HepG2 (cell line): Measurements from ENCODE around the gene MCOLN1. TPM values are rescaled to one million over a fixed set of nuclear protein-coding genes. Genes with fewer than 3 reads are reported as not detected.

Source experiments
- ATAC-seq: fragments of 200-7000 bp; cut with Tn5 transposase; 3 replicates; pipeline ENCODE4 v1.9.1; 2020; ENCODE audit warnings: mild to moderate bottlenecking, moderate library complexity
- BruUV-seq: library from RNA; stranded (reverse); fragments of 400-500 nt; replicated peaks from 2 replicates; lab custom pipeline; 2021; lab: Mats Ljungman, UMichigan
- CTCF ChIA-PET: fragments of 300-600 bp; formaldehyde crosslinking; extraction: SDS; loops from one replicate; lab custom pipeline; 2021; ENCODE audit warnings: low total read pairs, inconsistent platforms, low intra/inter-chr PET ratio; lab: Yijun Ruan, JAX
- POLR2A ChIA-PET: fragments of 350-600 bp; sonication (Branson Sonifier 250); formaldehyde crosslinking; loops from one replicate; lab custom pipeline; 2020; ENCODE audit warnings: antibody characterized with exemption, inconsistent platforms; lab: Yijun Ruan, JAX
- DNase-seq: peaks from one replicate; pipeline ENCODE4 v3.0.0-alpha.2; 2015; ENCODE audit warnings: low spot score
- FAIRE-seq: peaks from 3 replicates; lab custom pipeline; 2011; peaks lifted over from hg19 to GRCh38; lab: Jason Lieb, UNC
- H2AFZ ChIP-seq: one replicate; pipeline ENCODE4 v1.6.1; 2011; ENCODE audit warnings: low read length, inconsistent platforms
- H3K27ac ChIP-seq: fragments of 300-600 bp; 3 replicates; pipeline ENCODE4 v1.8.0; 2011; ENCODE audit warnings: mixed run types, mild to moderate bottlenecking, mixed read lengths, low read length, inconsistent platforms; ENCODE audit not compliant: insufficient read depth; ENCODE audit errors: extremely low read length
- H3K27me3 ChIP-seq, 2 experiments: fragments of 200-600 bp in 1 of 2; 2 replicates in 1 of 2; 3 replicates in 1 of 2; pipeline versions ENCODE4 v1.6.0 to v1.8.0; 2011; ENCODE audit warnings: low read length in 2 of 2, mild to moderate bottlenecking in 2 of 2, moderate library complexity in 2 of 2, inconsistent platforms in 1 of 2; ENCODE audit not compliant: insufficient read depth in 2 of 2, control insufficient read depth in 1 of 2
- H3K36me3 ChIP-seq, 2 experiments: fragments of 200-600 bp in 1 of 2; replicated peaks in 1 of 2; 2 replicates in 1 of 2; 3 replicates in 1 of 2; pipeline versions ENCODE4 v1.5.1 to v1.8.0; 2011; ENCODE audit warnings: low read length in 2 of 2, inconsistent platforms in 1 of 2; ENCODE audit not compliant: insufficient read depth in 2 of 2, control insufficient read depth in 1 of 2
- H3K4me1 ChIP-seq: 2 replicates; pipeline ENCODE4 v1.5.1; 2012; ENCODE audit warnings: low read length, inconsistent platforms; ENCODE audit not compliant: insufficient read depth
- H3K4me2 ChIP-seq: 2 replicates; pipeline ENCODE4 v1.6.0; 2011; ENCODE audit warnings: low read depth, low read length, inconsistent platforms
- H3K4me3 ChIP-seq, 3 experiments: fragments of 200-600 bp in 1 of 3; sonication (generic), shearing (Covaris generic) in 1 of 3; replicated peaks in 1 of 3; 2 replicates each; pipeline ENCODE4 v1.5.1; 2011 to 2016; ENCODE audit warnings: low read length in 3 of 3, inconsistent platforms in 2 of 3, low read depth in 2 of 3, mild to moderate bottlenecking in 2 of 3, control low read depth in 1 of 3, mixed read lengths in 1 of 3; ENCODE audit not compliant: insufficient read depth in 1 of 3
- H3K79me2 ChIP-seq: one replicate; pipeline ENCODE4 v1.6.1; 2011; ENCODE audit warnings: low read length, inconsistent platforms; ENCODE audit not compliant: insufficient read depth
- H3K9ac ChIP-seq: 2 replicates; pipeline ENCODE4 v1.6.0; 2011; ENCODE audit warnings: mild to moderate bottlenecking, low read depth, low read length, inconsistent platforms; ENCODE audit not compliant: insufficient read depth
- H3K9me3 ChIP-seq: 2 replicates; pipeline ENCODE4 v1.5.1; 2012; ENCODE audit warnings: mild to moderate bottlenecking, low read length
- H4K20me1 ChIP-seq: 2 replicates; pipeline ENCODE4 v1.6.0; 2011; ENCODE audit warnings: inconsistent platforms, mild to moderate bottlenecking, low read length, moderate library complexity; ENCODE audit not compliant: insufficient read depth
- BCLAF1 ChIP-seq: fragments of 450-650 bp; IDR thresholded peaks from 2 replicates; pipeline ENCODE4 v1.6.1; 2017; ENCODE audit warnings: mild to moderate bottlenecking
- CREB1 ChIP-seq, 2 experiments: fragments of 450-650 bp in 1 of 2; IDR thresholded peaks; 2 replicates each; pipeline ENCODE4 v1.6.1; 2016 to 2017; ENCODE audit warnings: control low read depth in 1 of 2, mild to moderate bottlenecking in 1 of 2, missing compliant biosample characterization in 1 of 2, missing genetic modification characterization in 1 of 2
- EEA1 ChIP-seq: sonication (generic); formaldehyde crosslinking; IDR thresholded peaks from 2 replicates; pipeline ENCODE4 v1.5.1; 2020; ENCODE audit warnings: mild to moderate bottlenecking, missing genetic modification reagents, borderline replicate concordance
- JUNB ChIP-seq: sonication (generic); formaldehyde crosslinking; IDR thresholded peaks from 2 replicates; pipeline ENCODE4 v1.8.0; 2022; ENCODE audit warnings: missing genetic modification reagents, mild to moderate bottlenecking, borderline replicate concordance
- MAF1 ChIP-seq: sonication (generic); formaldehyde crosslinking; IDR thresholded peaks from 2 replicates; pipeline ENCODE4 v1.5.0; 2020; ENCODE audit warnings: missing genetic modification reagents, borderline replicate concordance
- NR2F1 ChIP-seq, 2 experiments: fragments of 450-650 bp in 1 of 2; formaldehyde crosslinking in 1 of 2; IDR thresholded peaks; 2 replicates each; pipeline versions ENCODE4 v1.5.0 to v1.6.1; 2016 to 2020; ENCODE audit warnings: mild to moderate bottlenecking in 1 of 2, missing compliant biosample characterization in 1 of 2, missing genetic modification reagents in 1 of 2, moderate library complexity in 1 of 2
- TGIF2 ChIP-seq: IDR thresholded peaks from 2 replicates; pipeline ENCODE4 v1.6.1; 2016; ENCODE audit warnings: control low read depth, missing compliant biosample characterization
- ZFYVE20 ChIP-seq: sonication (generic); formaldehyde crosslinking; IDR thresholded peaks from 2 replicates; pipeline ENCODE4 v1.8.0; 2023; ENCODE audit warnings: low read depth, mild to moderate bottlenecking, moderate library complexity, missing genetic modification reagents, borderline replicate concordance
- ZNF639 ChIP-seq: conservative IDR thresholded peaks from 2 replicates; pipeline ENCODE4 v1.6.1; 2018; ENCODE audit warnings: missing genetic modification reagents
- ZNF780A ChIP-seq: sonication (generic); formaldehyde crosslinking; IDR thresholded peaks from 2 replicates; pipeline ENCODE4 v1.8.0; 2022; ENCODE audit warnings: mild to moderate bottlenecking, missing genetic modification reagents, moderate library complexity
- ZNF83 ChIP-seq: sonication (generic); formaldehyde crosslinking; IDR thresholded peaks from 2 replicates; pipeline ENCODE4 v1.4.0; 2020; ENCODE audit warnings: missing genetic modification reagents, mild to moderate bottlenecking, borderline replicate concordance
- ZSCAN21 ChIP-seq: sonication (generic); formaldehyde crosslinking; IDR thresholded peaks from 2 replicates; pipeline ENCODE4 v1.8.0; 2022; ENCODE audit warnings: mild to moderate bottlenecking, missing genetic modification reagents, moderate library complexity, borderline replicate concordance
- WGBS: methylation state at CpG from one replicate; pipeline ENCODE4 v1.1.6; 2017; ENCODE audit warnings: low lambda C conversion rate; 5-methylcytosine and 5-hydroxymethylcytosine counted together
- in situ Hi-C: cut with HindIII; loops from 2 replicates; pipeline ENCODE4 v1.10.0; 2017; ENCODE audit warnings: low pct_unique_long_range_greater_than_20kb; ENCODE audit not compliant: extremely low pct_ligation_motif_present
- intact Hi-C: fragments of 100-400 bp; cut with micrococcal nuclease; formaldehyde crosslinking; loops from one replicate; pipeline ENCODE4 v1.10.0; 2022; ENCODE audit not compliant: unreplicated experiment
- polyA plus RNA-seq, 8 experiments: library from polyadenylated mRNA; depleted of rRNA in 3 of 8; stranded (reverse) in 7 of 8; unstranded in 1 of 8; fragments of >200 nt; fragmentation: Illumina TruSeq in 4 of 8; extraction: Trizol in 4 of 8; gene quantifications; 2 replicates each; pipeline versions ENCODE4 v1.2.1 to v1.2.3, GENCODE V29; 2011 to 2016; ENCODE audit warnings: low read depth in 4 of 8, missing spikeins in 1 of 8, mixed read lengths in 1 of 8; ENCODE audit not compliant: insufficient read depth in 1 of 8
- total RNA-seq, 5 experiments: library from RNA; depleted of rRNA; stranded (reverse); fragments of >200 nt; fragmentation: Illumina TruSeq; extraction: Trizol; gene quantifications; 2 replicates each; pipeline ENCODE4 v1.2.3, GENCODE V29; 2016; ENCODE audit warnings: low read depth in 1 of 5
- TF ChIP-seq, protein P1 (sequence below), 2 experiments: fragments of 450-650 bp in 1 of 2; sonication (generic) in 1 of 2; formaldehyde crosslinking; IDR thresholded peaks; 2 replicates each; pipeline versions ENCODE4 v1.5.0 to v1.8.0; 2020 to 2022; ENCODE audit warnings: mild to moderate bottlenecking in 1 of 2, missing genetic modification reagents in 1 of 2

Gene MCOLN1
- total and polyA plus RNA-seq, 2 of the 13 experiments (the other 11 are each of a cell fraction or from before 2014, with no cell fraction given) = 3.4 to 15.7 TPM

DNA sequence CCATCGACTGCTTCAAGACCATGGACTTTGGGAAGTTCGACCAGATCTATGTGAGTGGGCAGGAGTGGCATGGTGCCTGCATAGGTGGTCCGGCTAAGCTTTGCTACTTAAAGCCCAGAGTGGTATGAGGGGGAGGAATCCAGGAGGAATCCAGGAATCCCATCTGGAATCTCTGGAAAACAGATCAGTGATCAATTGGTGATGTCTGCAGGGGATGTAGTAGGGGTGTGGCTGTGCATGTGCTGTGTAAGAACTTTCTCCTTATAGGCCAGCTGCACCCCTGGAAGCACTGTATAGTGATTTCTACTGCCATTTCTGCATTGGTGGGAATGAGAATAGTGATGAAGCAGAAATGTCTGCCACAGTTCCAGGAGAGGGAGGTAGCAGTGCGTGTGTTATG lies 36.7 kb downstream of the MCOLN1 start (continued):
- TF ChIP-seq ZNF780A (CRISPR knock-in tag) (no peak), MAF1 (no peak), ZFYVE20 (no peak), CREB1 (IDR thresholded peaks at IDR 0.05) (no peak), CREB1 (CRISPR knock-in tag; IDR thresholded peaks at IDR 0.05) (no peak), BCLAF1 (no peak), ZSCAN21 (CRISPR knock-in tag) (no peak)
- TF ChIP-seq, protein P1, sequence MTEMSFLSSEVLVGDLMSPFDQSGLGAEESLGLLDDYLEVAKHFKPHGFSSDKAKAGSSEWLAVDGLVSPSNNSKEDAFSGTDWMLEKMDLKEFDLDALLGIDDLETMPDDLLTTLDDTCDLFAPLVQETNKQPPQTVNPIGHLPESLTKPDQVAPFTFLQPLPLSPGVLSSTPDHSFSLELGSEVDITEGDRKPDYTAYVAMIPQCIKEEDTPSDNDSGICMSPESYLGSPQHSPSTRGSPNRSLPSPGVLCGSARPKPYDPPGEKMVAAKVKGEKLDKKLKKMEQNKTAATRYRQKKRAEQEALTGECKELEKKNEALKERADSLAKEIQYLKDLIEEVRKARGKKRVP (CRISPR knock-in tag; IDR thresholded peaks at IDR 0.05) = no peak
- TF ChIP-seq, all 625 proteins: peak for 0

GRCh38 chr19:7560255-7560654 lies 37.8 kb downstream of the MCOLN1 start:
- CTCF ChIA-PET = no interaction called here
- no TSS peak for BruUV-seq
- TF ChIP-seq NR2F1 (CRISPR knock-in tag; IDR thresholded peaks at IDR 0.05) (no peak), TGIF2 (CRISPR knock-in tag) (no peak), EEA1 (CRISPR knock-in tag) (no peak), ZNF83 (CRISPR knock-in tag) (no peak), ZNF639 (CRISPR knock-in tag) (no peak), JUNB (CRISPR knock-in tag) (no peak)
- TF ChIP-seq, all 625 proteins: peak for 0
- WGBS = 83% methylated on average over 2 of the region's 2 CpGs
- Histone ChIP-seq H3K27me3 (no peaks in the 10 kb centered on the region), H3K4me2 (no peak overlapping the region), H3K36me3 (peaks cover 1 to 4% of the 10 kb centered on the region in 2 experiments; a peak in 3 of 5 replicates), H3K9me3 (no peaks in the 10 kb centered on the region), H4K20me1 (no peaks in the 10 kb centered on the region), H2AFZ (no peak overlapping the region), H3K27ac (no peak overlapping the region), H3K4me3 (no peak overlapping the region), H3K9ac (no peak overlapping the region), H3K4me1 (no peaks in the 10 kb centered on the region), H3K79me2 (no peaks in the 10 kb centered on the region)
- no peak for ATAC-seq
- intact Hi-C loops = no loop called here
- POLR2A ChIA-PET = no interaction called here
- in situ Hi-C loops = loop anchor here (5.0 to 10.0 kb wide), 2 partner anchors 122 to 235 kb away; partner anchors contain the start of gene TRAPPC5
- FAIRE-seq = no peak
- no peak for DNase-seq
